HepG2 (cell line): ENCODE results near the gene ANKRD36C. TPM values are rescaled to one million over a fixed set of nuclear protein-coding genes. Genes with fewer than 3 reads are reported as not detected.
"Not testable (repeated sequence)": the region's sequence is repeated elsewhere in the genome, so short reads cannot be mapped to it uniquely, and the experiment has no call there.

ENCODE experiments used
- BCL6 ChIP-seq: IDR thresholded peaks from 2 replicates; pipeline ENCODE4 v1.6.1; 2016; ENCODE audit warnings: missing genetic modification reagents, missing compliant biosample characterization
- DMAP1 ChIP-seq: IDR thresholded peaks from 2 replicates; pipeline ENCODE4 v1.6.1; 2016
- FOXA1 ChIP-seq, 2 experiments: fragments of 450-650 bp in 1 of 2; sonication (generic) in 1 of 2; formaldehyde crosslinking in 1 of 2; IDR thresholded peaks; 2 replicates each; pipeline versions ENCODE4 v1.4.0 to v1.6.1; 2016 to 2020; ENCODE audit warnings: missing genetic modification reagents in 1 of 2
- MAZ ChIP-seq, 2 experiments: sonication (generic) in 1 of 2; formaldehyde crosslinking in 1 of 2; IDR thresholded peaks; 2 replicates each; pipeline versions ENCODE4 v1.5.0 to v1.6.1; 2012 to 2020; ENCODE audit warnings: low read depth in 2 of 2, mild to moderate bottlenecking in 2 of 2, borderline replicate concordance in 1 of 2, improper control_type of control experiment in 1 of 2, low read length in 1 of 2, missing genetic modification reagents in 1 of 2, moderate library complexity in 1 of 2
- NFYB ChIP-seq: sonication (generic); formaldehyde crosslinking; IDR thresholded peaks from 2 replicates; pipeline ENCODE4 v1.4.0; 2020; ENCODE audit warnings: missing genetic modification reagents
- TBX3 ChIP-seq: fragments of 450-650 bp; IDR thresholded peaks from 2 replicates; pipeline ENCODE4 v1.6.1; 2017; ENCODE audit warnings: antibody characterized with exemption, mild to moderate bottlenecking, inconsistent platforms, borderline replicate concordance
- ZFX ChIP-seq: sonication (generic); formaldehyde crosslinking; IDR thresholded peaks from 2 replicates; pipeline ENCODE4 v1.4.0; 2020; ENCODE audit warnings: mild to moderate bottlenecking, low read depth, missing genetic modification reagents, moderate library complexity
- ZNF24 ChIP-seq: fragments of 450-650 bp; IDR thresholded peaks from 2 replicates; pipeline ENCODE4 v1.6.1; 2017; ENCODE audit warnings: antibody characterized with exemption, mild to moderate bottlenecking
- ZNF543 ChIP-seq: sonication (generic); formaldehyde crosslinking; IDR thresholded peaks from 2 replicates; pipeline ENCODE4 v1.4.0; 2020; ENCODE audit warnings: mild to moderate bottlenecking, missing genetic modification reagents
- ZNF619 ChIP-seq: sonication (generic); formaldehyde crosslinking; IDR thresholded peaks from 2 replicates; pipeline ENCODE4 v1.4.0; 2020; ENCODE audit warnings: mild to moderate bottlenecking, missing genetic modification reagents
- ZNF768 ChIP-seq: sonication (generic); formaldehyde crosslinking; IDR thresholded peaks from 2 replicates; pipeline ENCODE4 v1.4.0; 2020; ENCODE audit warnings: missing genetic modification reagents
- ZNF777 ChIP-seq: sonication (generic); formaldehyde crosslinking; IDR thresholded peaks from 2 replicates; pipeline ENCODE4 v1.4.0; 2020; ENCODE audit warnings: missing genetic modification reagents
- ZNF883 ChIP-seq: sonication (generic); formaldehyde crosslinking; IDR thresholded peaks from 2 replicates; pipeline ENCODE4 v1.5.1; 2020; ENCODE audit warnings: mild to moderate bottlenecking, missing genetic modification reagents; ENCODE audit errors: not compliant biosample characterization
- polyA plus RNA-seq, 8 experiments: library from polyadenylated mRNA; depleted of rRNA in 3 of 8; stranded (reverse) in 7 of 8; unstranded in 1 of 8; fragments of >200 nt; fragmentation: Illumina TruSeq in 4 of 8; extraction: Trizol in 4 of 8; gene quantifications; 2 replicates each; pipeline versions ENCODE4 v1.2.1 to v1.2.3, GENCODE V29; 2011 to 2016; ENCODE audit warnings: low read depth in 4 of 8, missing spikeins in 1 of 8, mixed read lengths in 1 of 8; ENCODE audit not compliant: insufficient read depth in 1 of 8
- total RNA-seq, 5 experiments: library from RNA; depleted of rRNA; stranded (reverse); fragments of >200 nt; fragmentation: Illumina TruSeq; extraction: Trizol; gene quantifications; 2 replicates each; pipeline ENCODE4 v1.2.3, GENCODE V29; 2016; ENCODE audit warnings: low read depth in 1 of 5
- TF ChIP-seq, protein P1 (sequence below), 2 experiments: sonication (generic) in 1 of 2; formaldehyde crosslinking in 1 of 2; IDR thresholded peaks; 2 replicates each; pipeline versions ENCODE4 v1.4.0 to v1.6.1; 2018 to 2020; ENCODE audit warnings: missing genetic modification reagents in 2 of 2, borderline replicate concordance in 1 of 2, low read depth in 1 of 2, mild to moderate bottlenecking in 1 of 2, missing biosample characterization in 1 of 2
- TF ChIP-seq, protein P2 (sequence below): IDR thresholded peaks from 2 replicates; pipeline ENCODE4 v1.6.1; 2016; ENCODE audit warnings: missing genetic modification reagents, missing compliant biosample characterization
- TF ChIP-seq, protein P3 (sequence below): sonication (generic); formaldehyde crosslinking; IDR thresholded peaks from 2 replicates; pipeline ENCODE4 v1.4.0; 2020; ENCODE audit warnings: mild to moderate bottlenecking, missing genetic modification reagents
- TF ChIP-seq, protein P4 (sequence below): sonication (generic); formaldehyde crosslinking; IDR thresholded peaks from 2 replicates; pipeline ENCODE4 v1.5.0; 2020; ENCODE audit warnings: mild to moderate bottlenecking, missing genetic modification reagents, moderate library complexity
- TF ChIP-seq, protein P5 (sequence below): sonication (generic); formaldehyde crosslinking; IDR thresholded peaks from 2 replicates; pipeline ENCODE4 v1.5.0; 2020; ENCODE audit warnings: mild to moderate bottlenecking, missing genetic modification reagents

The ANKRD36C gene
- total and polyA plus RNA-seq, 2 of the 13 experiments (the other 11 are each of a cell fraction or from before 2014, with no cell fraction given), result 5.4 to 36.2 TPM

DNA sequence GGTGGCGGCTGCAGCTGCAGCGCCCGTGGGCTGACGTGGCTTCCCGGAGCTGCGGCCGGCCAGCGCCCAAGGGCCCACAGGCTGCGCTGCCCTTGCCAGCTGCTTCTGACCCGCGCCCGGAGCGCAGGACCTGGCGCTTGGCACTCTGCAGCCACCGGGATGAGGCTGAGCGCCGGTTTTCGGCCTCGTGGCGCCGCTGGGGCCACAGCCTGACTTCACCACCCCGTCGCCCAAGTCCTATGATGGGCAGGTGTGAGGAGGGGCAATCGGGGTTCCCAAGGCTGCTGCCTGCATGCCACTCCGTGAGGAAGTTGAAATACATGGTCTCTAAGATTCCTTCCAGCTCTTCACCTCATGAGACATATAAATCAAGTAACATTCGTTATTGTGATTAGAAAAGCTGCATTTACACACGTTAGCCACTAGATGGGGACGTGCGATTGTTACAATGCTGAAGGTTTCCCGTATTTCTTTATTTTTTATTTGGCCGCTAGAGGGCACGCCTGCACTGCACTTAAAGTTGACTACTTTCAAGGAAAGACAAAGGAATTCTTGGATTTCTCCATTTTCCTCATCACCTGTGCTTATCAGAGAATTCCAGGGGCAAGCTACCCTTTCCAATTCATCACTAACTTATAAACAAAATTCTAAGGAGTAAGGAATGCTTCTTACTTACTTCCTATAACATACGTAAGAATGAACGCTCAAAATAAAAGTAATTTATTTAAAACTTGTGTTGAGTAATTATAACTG, 1.1 kb upstream of the ANKRD36C start (continued):
- TF ChIP-seq ZNF24 (peak; percentile 32), ZNF777 (CRISPR knock-in tag) (peak; percentile 0; the same call in 1 of the 2 replicates), FOXA1 (CRISPR knock-in tag; IDR thresholded peaks at IDR 0.05) (peak; percentile 30; the same call in 1 of the 2 replicates), NFYB (0 out of 2 replicates have a peak, but pooled peaks have one; percentile 14), ZFX (peak; percentile 66; the same call in 1 of the 2 replicates), MAZ (CRISPR knock-in tag; IDR thresholded peaks at IDR 0.05; ENCODE audit: low read depth) (0 out of 2 replicates have a peak, but pooled peaks have one; percentile 5), ZNF768 (CRISPR knock-in tag) (peak; percentile 46), ZNF543 (CRISPR knock-in tag) (peak; percentile 10; the same call in 1 of the 2 replicates), ZNF883 (CRISPR knock-in tag) (peak; percentile 10), BCL6 (CRISPR knock-in tag) (peak; percentile 91), ZNF619 (0 out of 2 replicates have a peak, but pooled peaks have one; percentile 11), DMAP1 (CRISPR knock-in tag) (peak; percentile 47; the same call in 1 of the 2 replicates), TBX3 (peak; percentile 8; the same call in 1 of the 2 replicates)
- TF ChIP-seq, protein P1, sequence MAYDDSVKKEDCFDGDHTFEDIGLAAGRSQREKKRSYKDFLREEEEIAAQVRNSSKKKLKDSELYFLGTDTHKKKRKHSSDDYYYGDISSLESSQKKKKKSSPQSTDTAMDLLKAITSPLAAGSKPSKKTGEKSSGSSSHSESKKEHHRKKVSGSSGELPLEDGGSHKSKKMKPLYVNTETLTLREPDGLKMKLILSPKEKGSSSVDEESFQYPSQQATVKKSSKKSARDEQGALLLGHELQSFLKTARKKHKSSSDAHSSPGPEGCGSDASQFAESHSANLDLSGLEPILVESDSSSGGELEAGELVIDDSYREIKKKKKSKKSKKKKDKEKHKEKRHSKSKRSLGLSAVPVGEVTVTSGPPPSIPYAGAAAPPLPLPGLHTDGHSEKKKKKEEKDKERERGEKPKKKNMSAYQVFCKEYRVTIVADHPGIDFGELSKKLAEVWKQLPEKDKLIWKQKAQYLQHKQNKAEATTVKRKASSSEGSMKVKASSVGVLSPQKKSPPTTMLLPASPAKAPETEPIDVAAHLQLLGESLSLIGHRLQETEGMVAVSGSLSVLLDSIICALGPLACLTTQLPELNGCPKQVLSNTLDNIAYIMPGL (CRISPR knock-in tag; IDR thresholded peaks at IDR 0.05; ENCODE audit: borderline replicate concordance in 1 of 2, low read depth in 1 of 2), result peak; percentile 88 to 92; a peak in 3 of 4 replicates
- TF ChIP-seq FOXA1 (IDR thresholded peaks at IDR 0.05); MAZ (IDR thresholded peaks at IDR 0.05; ENCODE audit: borderline replicate concordance, low read depth, low read length): not testable (repeated sequence)
- TF ChIP-seq, protein P2, sequence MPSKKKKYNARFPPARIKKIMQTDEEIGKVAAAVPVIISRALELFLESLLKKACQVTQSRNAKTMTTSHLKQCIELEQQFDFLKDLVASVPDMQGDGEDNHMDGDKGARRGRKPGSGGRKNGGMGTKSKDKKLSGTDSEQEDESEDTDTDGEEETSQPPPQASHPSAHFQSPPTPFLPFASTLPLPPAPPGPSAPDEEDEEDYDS (CRISPR knock-in tag), result peak; percentile 30; the same call in 1 of the 2 replicates
- TF ChIP-seq, protein P3, sequence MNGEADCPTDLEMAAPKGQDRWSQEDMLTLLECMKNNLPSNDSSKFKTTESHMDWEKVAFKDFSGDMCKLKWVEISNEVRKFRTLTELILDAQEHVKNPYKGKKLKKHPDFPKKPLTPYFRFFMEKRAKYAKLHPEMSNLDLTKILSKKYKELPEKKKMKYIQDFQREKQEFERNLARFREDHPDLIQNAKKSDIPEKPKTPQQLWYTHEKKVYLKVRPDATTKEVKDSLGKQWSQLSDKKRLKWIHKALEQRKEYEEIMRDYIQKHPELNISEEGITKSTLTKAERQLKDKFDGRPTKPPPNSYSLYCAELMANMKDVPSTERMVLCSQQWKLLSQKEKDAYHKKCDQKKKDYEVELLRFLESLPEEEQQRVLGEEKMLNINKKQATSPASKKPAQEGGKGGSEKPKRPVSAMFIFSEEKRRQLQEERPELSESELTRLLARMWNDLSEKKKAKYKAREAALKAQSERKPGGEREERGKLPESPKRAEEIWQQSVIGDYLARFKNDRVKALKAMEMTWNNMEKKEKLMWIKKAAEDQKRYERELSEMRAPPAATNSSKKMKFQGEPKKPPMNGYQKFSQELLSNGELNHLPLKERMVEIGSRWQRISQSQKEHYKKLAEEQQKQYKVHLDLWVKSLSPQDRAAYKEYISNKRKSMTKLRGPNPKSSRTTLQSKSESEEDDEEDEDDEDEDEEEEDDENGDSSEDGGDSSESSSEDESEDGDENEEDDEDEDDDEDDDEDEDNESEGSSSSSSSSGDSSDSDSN, result peak; percentile 88
- TF ChIP-seq, protein P4, sequence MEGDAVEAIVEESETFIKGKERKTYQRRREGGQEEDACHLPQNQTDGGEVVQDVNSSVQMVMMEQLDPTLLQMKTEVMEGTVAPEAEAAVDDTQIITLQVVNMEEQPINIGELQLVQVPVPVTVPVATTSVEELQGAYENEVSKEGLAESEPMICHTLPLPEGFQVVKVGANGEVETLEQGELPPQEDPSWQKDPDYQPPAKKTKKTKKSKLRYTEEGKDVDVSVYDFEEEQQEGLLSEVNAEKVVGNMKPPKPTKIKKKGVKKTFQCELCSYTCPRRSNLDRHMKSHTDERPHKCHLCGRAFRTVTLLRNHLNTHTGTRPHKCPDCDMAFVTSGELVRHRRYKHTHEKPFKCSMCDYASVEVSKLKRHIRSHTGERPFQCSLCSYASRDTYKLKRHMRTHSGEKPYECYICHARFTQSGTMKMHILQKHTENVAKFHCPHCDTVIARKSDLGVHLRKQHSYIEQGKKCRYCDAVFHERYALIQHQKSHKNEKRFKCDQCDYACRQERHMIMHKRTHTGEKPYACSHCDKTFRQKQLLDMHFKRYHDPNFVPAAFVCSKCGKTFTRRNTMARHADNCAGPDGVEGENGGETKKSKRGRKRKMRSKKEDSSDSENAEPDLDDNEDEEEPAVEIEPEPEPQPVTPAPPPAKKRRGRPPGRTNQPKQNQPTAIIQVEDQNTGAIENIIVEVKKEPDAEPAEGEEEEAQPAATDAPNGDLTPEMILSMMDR (CRISPR knock-in tag), result peak; percentile 78
- TF ChIP-seq, protein P5, sequence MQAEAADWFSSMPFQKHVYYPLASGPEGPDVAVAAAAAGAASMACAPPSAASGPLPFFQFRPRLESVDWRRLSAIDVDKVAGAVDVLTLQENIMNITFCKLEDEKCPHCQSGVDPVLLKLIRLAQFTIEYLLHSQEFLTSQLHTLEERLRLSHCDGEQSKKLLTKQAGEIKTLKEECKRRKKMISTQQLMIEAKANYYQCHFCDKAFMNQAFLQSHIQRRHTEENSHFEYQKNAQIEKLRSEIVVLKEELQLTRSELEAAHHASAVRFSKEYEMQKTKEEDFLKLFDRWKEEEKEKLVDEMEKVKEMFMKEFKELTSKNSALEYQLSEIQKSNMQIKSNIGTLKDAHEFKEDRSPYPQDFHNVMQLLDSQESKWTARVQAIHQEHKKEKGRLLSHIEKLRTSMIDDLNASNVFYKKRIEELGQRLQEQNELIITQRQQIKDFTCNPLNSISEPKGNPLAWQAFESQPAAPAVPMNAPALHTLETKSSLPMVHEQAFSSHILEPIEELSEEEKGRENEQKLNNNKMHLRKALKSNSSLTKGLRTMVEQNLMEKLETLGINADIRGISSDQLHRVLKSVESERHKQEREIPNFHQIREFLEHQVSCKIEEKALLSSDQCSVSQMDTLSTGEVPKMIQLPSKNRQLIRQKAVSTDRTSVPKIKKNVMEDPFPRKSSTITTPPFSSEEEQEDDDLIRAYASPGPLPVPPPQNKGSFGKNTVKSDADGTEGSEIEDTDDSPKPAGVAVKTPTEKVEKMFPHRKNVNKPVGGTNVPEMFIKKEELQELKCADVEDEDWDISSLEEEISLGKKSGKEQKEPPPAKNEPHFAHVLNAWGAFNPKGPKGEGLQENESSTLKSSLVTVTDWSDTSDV, result peak; percentile 44; the same call in 1 of the 2 replicates
